Fibroblast of villous mesenchyme (primary cell): ENCODE results near the gene SLC26A11. TPM values are rescaled to one million over a fixed set of nuclear protein-coding genes. Genes with fewer than 3 reads are reported as not detected.

Experiments
- DNase-seq: peaks from one replicate; pipeline ENCODE4 v3.0.0-alpha.2; 2010; ENCODE audit warnings: low read depth
- H3K4me3 ChIP-seq: 2 replicates; pipeline ENCODE4 v1.5.1; 2011; ENCODE audit warnings: low read depth, mild to moderate bottlenecking, low read length
- CTCF ChIP-seq: IDR thresholded peaks from 2 replicates; pipeline ENCODE4 v1.5.1; 2012; ENCODE audit warnings: low read depth, mild to moderate bottlenecking, low read length; ENCODE audit not compliant: insufficient read depth
- total RNA-seq: library from RNA; depleted of rRNA; stranded (reverse); fragments of >200 nt; gene quantifications from 2 replicates; pipeline ENCODE4 v1.2.3, GENCODE V29; 2012

The SLC26A11 gene
- total RNA-seq, 1 donor, result 12.5 TPM

- H3K4me3 ChIP-seq, result no peak overlapping the region
- DNase-seq, result no peak
- TF ChIP-seq CTCF, result no peak
Observed at GRCh38 chr17:80281516-80281915, 61.3 kb downstream of the SLC26A11 start.

GRCh38 chr17:80283116-80283852 lies 63.1 kb downstream of the SLC26A11 start:
- no peak for TF ChIP-seq CTCF
- no peak for DNase-seq
- no peak overlapping the region for H3K4me3 ChIP-seq

- no peak for DNase-seq
- no peak for TF ChIP-seq CTCF
- no peak overlapping the region for H3K4me3 ChIP-seq
Observed at GRCh38 chr17:80284631-80285030, 64.4 kb downstream of the SLC26A11 start.

GRCh38 chr17:80285237-80285920 lies 65.2 kb downstream of the SLC26A11 start:
- no peak for DNase-seq
- no peak overlapping the region for H3K4me3 ChIP-seq
- TF ChIP-seq CTCF, result no peak

GRCh38 chr17:80286638-80286960 lies 66.4 kb downstream of the SLC26A11 start:
- TF ChIP-seq CTCF, result no peak
- no peak overlapping the region for H3K4me3 ChIP-seq
- no peak for DNase-seq

GRCh38 chr17:80287038-80287437 lies 66.8 kb downstream of the SLC26A11 start:
- no peak overlapping the region for H3K4me3 ChIP-seq
- TF ChIP-seq CTCF, result no peak
- no peak for DNase-seq
